Esophagus muscularis mucosa (tissue), 2 donors: ENCODE data around the gene F8.
"Not testable (repeated sequence)": the region's sequence is repeated elsewhere in the genome, so short reads cannot be mapped to it uniquely, and the experiment has no call there.

Experiments used
- EP300 ChIP-seq: sonication (generic); formaldehyde crosslinking; IDR thresholded peaks from one replicate; pipeline ENCODE4 v1.6.1; 2017; ENCODE audit warnings: antibody characterized with exemption
- POLR2A ChIP-seq: fragments of 450-650 bp; IDR thresholded peaks from one replicate; pipeline ENCODE4 v1.6.1; 2017; ENCODE audit warnings: antibody characterized with exemption, moderate library complexity, mild to moderate bottlenecking, low read depth

DNA sequence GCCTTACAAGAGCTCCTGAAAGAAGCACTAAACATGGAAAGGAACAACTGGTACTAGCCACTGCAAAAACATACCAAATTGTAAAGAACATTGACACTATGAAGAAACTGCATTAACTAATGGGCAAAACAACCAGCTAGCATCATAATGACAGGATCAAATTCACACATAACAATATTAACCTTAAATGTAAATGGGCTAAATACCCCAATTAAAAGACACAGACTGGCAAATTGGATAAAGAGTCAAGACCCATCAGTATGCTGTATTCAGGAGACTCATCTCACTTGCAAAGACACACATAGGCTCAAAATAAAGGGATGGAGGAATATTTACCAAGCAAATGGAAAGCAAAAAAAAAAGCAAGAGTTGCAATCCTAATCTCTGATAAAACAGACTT, 154.0 kb downstream of the F8 start:
- TF ChIP-seq EP300, POLR2A: not testable (repeated sequence)
